Hepatocyte (in vitro differentiated cells): ENCODE data around the gene MGAT5B. TPM values are rescaled to one million over a fixed set of nuclear protein-coding genes. Genes with fewer than 3 reads are reported as not detected.
A peak's percentile ranks its signal among the peaks of the same experiment; 100 is the strongest.

Experiments used
- DNase-seq: peaks from one replicate; pipeline ENCODE4 v3.0.0-alpha.2; 2016; ENCODE audit warnings: low spot score
- H2AFZ ChIP-seq: fragments of 200-600 bp; sonication (generic); 2 replicates; pipeline ENCODE4 v1.6.0; 2016; ENCODE audit warnings: antibody characterized with exemption, mild to moderate bottlenecking
- H3K27ac ChIP-seq: fragments of 200-600 bp; sonication (generic); 2 replicates; pipeline ENCODE4 v1.5.1; 2016; ENCODE audit warnings: mild to moderate bottlenecking
- H3K27me3 ChIP-seq: fragments of 200-600 bp; sonication (generic); 2 replicates; pipeline ENCODE4 v1.6.1; 2016
- H3K36me3 ChIP-seq: fragments of 200-600 bp; sonication (generic); replicated peaks from 2 replicates; pipeline ENCODE4 v1.5.1; 2016; ENCODE audit warnings: low read depth; ENCODE audit not compliant: insufficient read depth
- H3K4me1 ChIP-seq: fragments of 200-600 bp; sonication (generic); 2 replicates; pipeline ENCODE4 v1.5.1; 2016; ENCODE audit warnings: mild to moderate bottlenecking, moderate library complexity; ENCODE audit not compliant: insufficient read depth
- H3K4me2 ChIP-seq: fragments of 200-600 bp; sonication (generic); 2 replicates; pipeline ENCODE4 v1.6.0; 2016
- H3K4me3 ChIP-seq: fragments of 200-600 bp; sonication (generic); 2 replicates; pipeline ENCODE4 v1.5.1; 2016; ENCODE audit warnings: mild to moderate bottlenecking
- H3K79me2 ChIP-seq: fragments of 200-600 bp; sonication (generic); 2 replicates; pipeline ENCODE4 v1.6.0; 2017; ENCODE audit warnings: mild to moderate bottlenecking
- H3K9me2 ChIP-seq: fragments of 200-600 bp; sonication (generic); replicated peaks from 2 replicates; pipeline ENCODE4 v1.6.0; 2017; ENCODE audit warnings: mild to moderate bottlenecking; ENCODE audit not compliant: insufficient read depth
- H3K9me3 ChIP-seq: fragments of 200-600 bp; sonication (generic); 2 replicates; pipeline ENCODE4 v1.5.1; 2016; ENCODE audit warnings: low read depth, mild to moderate bottlenecking
- H4K20me1 ChIP-seq: fragments of 200-600 bp; sonication (generic); 2 replicates; pipeline ENCODE4 v1.6.0; 2016; ENCODE audit warnings: mild to moderate bottlenecking; ENCODE audit not compliant: insufficient read depth, poor library complexity, severe bottlenecking
- EZH2 ChIP-seq: fragments of 200-600 bp; sonication (generic); IDR thresholded peaks from 2 replicates; pipeline ENCODE4 v1.6.1; 2016; ENCODE audit warnings: antibody characterized with exemption, mild to moderate bottlenecking, borderline replicate concordance
- EZH2phosphoT487 ChIP-seq: fragments of 200-600 bp; sonication (generic); IDR thresholded peaks from one replicate; pipeline ENCODE4 v1.6.1; 2018; ENCODE audit warnings: antibody characterized with exemption, mild to moderate bottlenecking, low read depth, moderate library complexity; ENCODE audit not compliant: unreplicated experiment, severe bottlenecking
- whole genome bisulfite sequencing: methylation state at CpG from one replicate; pipeline ENCODE4 v1.1.6; 2016; ENCODE audit warnings: low lambda C conversion rate; ENCODE audit errors: missing lambda C conversion rate; 5-methylcytosine and 5-hydroxymethylcytosine counted together
- polyA plus RNA-seq: library from polyadenylated mRNA; unstranded; fragments of >200 nt; fragmentation: Nextera tagmentation; extraction: Ambion mirVana; gene quantifications from 2 replicates; pipeline ENCODE4 v1.2.1, GENCODE V29; 2016
- total RNA-seq: library from RNA; depleted of rRNA; stranded (reverse); fragments of >200 nt; gene quantifications from 2 replicates; pipeline ENCODE4 v1.2.3, GENCODE V29; 2014
- TF ChIP-seq, protein P1 (sequence below): fragments of 200-600 bp; sonication (generic); IDR thresholded peaks from 2 replicates; pipeline ENCODE4 v1.5.1; 2016; ENCODE audit warnings: antibody characterized with exemption, mild to moderate bottlenecking; ENCODE audit not compliant: poor library complexity

The MGAT5B gene
- total and polyA plus RNA-seq, 2 experiments from 2014 or later = 0.89 to 1.1 TPM

GRCh38 chr17:76912421-76913164 is 44.4 kb downstream of the MGAT5B start:
- no peak for DNase-seq
- no peak overlapping the region for H3K4me2 ChIP-seq

GRCh38 chr17:76914937-76915336 is 46.7 kb downstream of the MGAT5B start:
- TF ChIP-seq EZH2 (no peak), EZH2phosphoT487 (no peak)
- TF ChIP-seq, protein P1, sequence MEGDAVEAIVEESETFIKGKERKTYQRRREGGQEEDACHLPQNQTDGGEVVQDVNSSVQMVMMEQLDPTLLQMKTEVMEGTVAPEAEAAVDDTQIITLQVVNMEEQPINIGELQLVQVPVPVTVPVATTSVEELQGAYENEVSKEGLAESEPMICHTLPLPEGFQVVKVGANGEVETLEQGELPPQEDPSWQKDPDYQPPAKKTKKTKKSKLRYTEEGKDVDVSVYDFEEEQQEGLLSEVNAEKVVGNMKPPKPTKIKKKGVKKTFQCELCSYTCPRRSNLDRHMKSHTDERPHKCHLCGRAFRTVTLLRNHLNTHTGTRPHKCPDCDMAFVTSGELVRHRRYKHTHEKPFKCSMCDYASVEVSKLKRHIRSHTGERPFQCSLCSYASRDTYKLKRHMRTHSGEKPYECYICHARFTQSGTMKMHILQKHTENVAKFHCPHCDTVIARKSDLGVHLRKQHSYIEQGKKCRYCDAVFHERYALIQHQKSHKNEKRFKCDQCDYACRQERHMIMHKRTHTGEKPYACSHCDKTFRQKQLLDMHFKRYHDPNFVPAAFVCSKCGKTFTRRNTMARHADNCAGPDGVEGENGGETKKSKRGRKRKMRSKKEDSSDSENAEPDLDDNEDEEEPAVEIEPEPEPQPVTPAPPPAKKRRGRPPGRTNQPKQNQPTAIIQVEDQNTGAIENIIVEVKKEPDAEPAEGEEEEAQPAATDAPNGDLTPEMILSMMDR = no peak
- Histone ChIP-seq H2AFZ (no peak overlapping the region), H3K4me3 (no peak overlapping the region), H3K36me3 (no peaks in the 10 kb centered on the region), H4K20me1 (no peaks in the 10 kb centered on the region), H3K4me2 (no peak overlapping the region), H3K9me2 (no peaks in the 10 kb centered on the region), H3K4me1 (no peaks in the 10 kb centered on the region), H3K27me3 (no peaks in the 10 kb centered on the region), H3K27ac (no peak overlapping the region), H3K9me3 (no peaks in the 10 kb centered on the region), H3K79me2 (no peaks in the 10 kb centered on the region)
- 39% methylated on average over 6 of the region's 6 CpGs for WGBS
- DNase-seq = peak; percentile 24

More at GRCh38 chr17:76912421-76913164, 44.4 kb downstream of the MGAT5B start:
- Histone ChIP-seq H3K36me3 (no peaks in the 10 kb centered on the region), H3K27ac (no peak overlapping the region), H3K4me1 (no peaks in the 10 kb centered on the region), H3K79me2 (no peaks in the 10 kb centered on the region), H3K4me3 (no peak overlapping the region), H2AFZ (no peak overlapping the region), H3K27me3 (no peaks in the 10 kb centered on the region), H3K9me3 (no peaks in the 10 kb centered on the region), H4K20me1 (no peaks in the 10 kb centered on the region), H3K9me2 (no peaks in the 10 kb centered on the region)
- TF ChIP-seq EZH2 (no peak), EZH2phosphoT487 (no peak)
- TF ChIP-seq, protein P1 = no peak
- WGBS = 93% methylated on average over 28 of the region's 28 CpGs

DNA sequence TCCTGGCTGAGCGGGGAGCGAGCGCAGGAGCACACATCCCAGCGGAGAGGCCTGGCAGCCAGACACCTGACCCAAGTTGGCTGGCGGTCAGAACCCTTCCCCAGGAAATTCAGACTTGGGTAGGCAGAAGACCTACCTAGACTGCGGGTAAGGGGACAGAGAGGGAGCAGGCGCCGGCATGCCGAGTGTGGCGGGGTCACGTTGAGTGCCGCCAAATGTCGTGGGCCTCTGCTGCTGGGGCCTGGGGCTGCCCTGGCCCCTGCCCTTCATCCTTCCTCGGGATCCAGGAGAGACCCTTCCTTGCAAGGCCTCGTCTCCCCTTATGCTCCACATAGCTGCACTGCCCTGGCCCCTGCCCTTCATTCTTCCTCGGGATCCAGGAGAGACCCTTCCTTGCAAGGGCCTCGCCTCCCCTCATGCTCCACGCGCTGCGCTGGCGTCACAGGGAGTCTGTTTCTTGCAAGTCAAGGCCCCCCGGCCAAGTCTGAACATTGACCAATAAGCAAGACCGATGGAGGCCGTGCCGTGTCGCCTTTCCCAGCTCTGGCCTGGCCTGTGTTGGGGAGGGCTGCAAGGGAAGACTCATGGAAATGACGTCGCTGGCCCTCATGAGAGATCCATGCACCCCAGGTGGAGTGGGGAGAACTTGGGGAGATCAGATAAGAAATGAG is 47.8 kb downstream of the MGAT5B start:
- H3K9me3 ChIP-seq = no peaks in the 10 kb centered on the region
- H2AFZ ChIP-seq = no peak overlapping the region
- TF ChIP-seq EZH2 (no peak), EZH2phosphoT487 (no peak)
- TF ChIP-seq, protein P1 = no peak
- H3K4me2 ChIP-seq = no peak overlapping the region
- H4K20me1 ChIP-seq = no peaks in the 10 kb centered on the region
- peaks cover 10% of the 10 kb centered on the region for H3K27me3 ChIP-seq
- 94% methylated on average over 28 of the region's 28 CpGs for WGBS
- H3K4me3 ChIP-seq = no peak overlapping the region
- no peaks in the 10 kb centered on the region for H3K9me2 ChIP-seq
- no peak for DNase-seq
- no peaks in the 10 kb centered on the region for H3K4me1 ChIP-seq
- H3K36me3 ChIP-seq = no peaks in the 10 kb centered on the region
- no peaks in the 10 kb centered on the region for H3K79me2 ChIP-seq
- no peak overlapping the region for H3K27ac ChIP-seq
